Smooth muscle cell (in vitro differentiated cells): Measurements from ENCODE around the gene MUS81. TPM values are rescaled to one million over a fixed set of nuclear protein-coding genes. Genes with fewer than 3 reads are reported as not detected.

ENCODE experiments used
- DNase-seq: peaks from one replicate; lab custom pipeline; 2025; ENCODE audit not compliant: unreplicated experiment; lab: John Stamatoyannopoulos, UW
- H2AFZ ChIP-seq: fragments of 200-600 bp; sonication (generic); 2 replicates; pipeline ENCODE4 v1.6.0; 2016; ENCODE audit warnings: antibody characterized with exemption, low read depth, mild to moderate bottlenecking
- H3F3A ChIP-seq: fragments of 200-600 bp; sonication (generic); 2 replicates; pipeline ENCODE4 v1.6.0; 2017; ENCODE audit warnings: antibody characterized with exemption, low read depth
- H3K27ac ChIP-seq: fragments of 200-600 bp; sonication (generic); 2 replicates; pipeline ENCODE4 v1.5.1; 2016; ENCODE audit warnings: low read depth, mild to moderate bottlenecking
- H3K27me3 ChIP-seq: fragments of 200-600 bp; sonication (generic); 2 replicates; pipeline ENCODE4 v1.6.1; 2016; ENCODE audit warnings: low read depth, mild to moderate bottlenecking
- H3K36me3 ChIP-seq: fragments of 200-600 bp; sonication (generic); 2 replicates; pipeline ENCODE4 v1.5.1; 2016; ENCODE audit warnings: low read depth
- H3K4me1 ChIP-seq: fragments of 200-600 bp; sonication (generic); 2 replicates; pipeline ENCODE4 v1.5.1; 2016; ENCODE audit warnings: low read depth
- H3K4me2 ChIP-seq: fragments of 200-600 bp; sonication (generic); 2 replicates; pipeline ENCODE4 v1.6.0; 2016; ENCODE audit warnings: mild to moderate bottlenecking
- H3K4me3 ChIP-seq: fragments of 200-600 bp; sonication (generic); 2 replicates; pipeline ENCODE4 v1.5.1; 2016; ENCODE audit warnings: mild to moderate bottlenecking
- H3K79me2 ChIP-seq: fragments of 200-600 bp; sonication (generic); 2 replicates; pipeline ENCODE4 v1.6.0; 2016; ENCODE audit warnings: low read depth, mild to moderate bottlenecking
- H3K9ac ChIP-seq: fragments of 200-600 bp; sonication (generic); 2 replicates; pipeline ENCODE4 v1.6.0; 2016; ENCODE audit warnings: low read depth
- H3K9me3 ChIP-seq: fragments of 200-600 bp; sonication (generic); replicated peaks from 2 replicates; pipeline ENCODE4 v1.5.1; 2016; ENCODE audit warnings: low read depth
- H4K20me1 ChIP-seq: fragments of 200-600 bp; sonication (generic); 2 replicates; pipeline ENCODE4 v1.6.0; 2016; ENCODE audit warnings: low read depth
- WGBS: methylation state at CpG from one replicate; pipeline ENCODE4 v1.1.7; 2016; ENCODE audit warnings: low lambda C conversion rate; 5-methylcytosine and 5-hydroxymethylcytosine counted together
- polyA plus RNA-seq: library from polyadenylated mRNA; unstranded; fragments of >200 nt; fragmentation: Nextera tagmentation; extraction: Ambion mirVana; gene quantifications from 2 replicates; pipeline ENCODE4 v1.2.1, GENCODE V29; 2016
- total RNA-seq: library from RNA; depleted of rRNA; stranded (reverse); fragments of >200 nt; gene quantifications from 2 replicates; pipeline ENCODE4 v1.2.3, GENCODE V29; 2014
- TF ChIP-seq, protein P1 (sequence below): fragments of 200-600 bp; sonication (generic); IDR thresholded peaks from 2 replicates; pipeline ENCODE4 v1.5.1; 2017; ENCODE audit warnings: borderline replicate concordance, mild to moderate bottlenecking, antibody characterized with exemption; ENCODE audit not compliant: insufficient read depth, poor library complexity, severe bottlenecking

Gene MUS81
- total and polyA plus RNA-seq, 2 experiments from 2014 or later = 35.1 to 39.6 TPM

- H3K79me2 ChIP-seq = peaks cover 27% of the 10 kb centered on the region
- 88% methylated on average over 12 of the region's 12 CpGs for WGBS
- no peaks in the 10 kb centered on the region for H3K9me3 ChIP-seq
- peaks cover 46% of the 10 kb centered on the region for H4K20me1 ChIP-seq
- no peak overlapping the region for H3K4me2 ChIP-seq
- H3F3A ChIP-seq = peaks cover 58% of the 10 kb centered on the region
- H3K27ac ChIP-seq = no peak overlapping the region
- H3K4me1 ChIP-seq = peaks cover 8% of the 10 kb centered on the region
- no peak overlapping the region for H2AFZ ChIP-seq
- TF ChIP-seq, protein P1, sequence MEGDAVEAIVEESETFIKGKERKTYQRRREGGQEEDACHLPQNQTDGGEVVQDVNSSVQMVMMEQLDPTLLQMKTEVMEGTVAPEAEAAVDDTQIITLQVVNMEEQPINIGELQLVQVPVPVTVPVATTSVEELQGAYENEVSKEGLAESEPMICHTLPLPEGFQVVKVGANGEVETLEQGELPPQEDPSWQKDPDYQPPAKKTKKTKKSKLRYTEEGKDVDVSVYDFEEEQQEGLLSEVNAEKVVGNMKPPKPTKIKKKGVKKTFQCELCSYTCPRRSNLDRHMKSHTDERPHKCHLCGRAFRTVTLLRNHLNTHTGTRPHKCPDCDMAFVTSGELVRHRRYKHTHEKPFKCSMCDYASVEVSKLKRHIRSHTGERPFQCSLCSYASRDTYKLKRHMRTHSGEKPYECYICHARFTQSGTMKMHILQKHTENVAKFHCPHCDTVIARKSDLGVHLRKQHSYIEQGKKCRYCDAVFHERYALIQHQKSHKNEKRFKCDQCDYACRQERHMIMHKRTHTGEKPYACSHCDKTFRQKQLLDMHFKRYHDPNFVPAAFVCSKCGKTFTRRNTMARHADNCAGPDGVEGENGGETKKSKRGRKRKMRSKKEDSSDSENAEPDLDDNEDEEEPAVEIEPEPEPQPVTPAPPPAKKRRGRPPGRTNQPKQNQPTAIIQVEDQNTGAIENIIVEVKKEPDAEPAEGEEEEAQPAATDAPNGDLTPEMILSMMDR = no peak
- no peak overlapping the region for H3K9ac ChIP-seq
- no peaks in the 10 kb centered on the region for H3K36me3 ChIP-seq
- no peaks in the 10 kb centered on the region for H3K27me3 ChIP-seq
- DNase-seq = no peak
- H3K4me3 ChIP-seq = no peak overlapping the region
Observed at GRCh38 chr11:65863889-65864705, 3.9 kb downstream of the MUS81 start.

DNA sequence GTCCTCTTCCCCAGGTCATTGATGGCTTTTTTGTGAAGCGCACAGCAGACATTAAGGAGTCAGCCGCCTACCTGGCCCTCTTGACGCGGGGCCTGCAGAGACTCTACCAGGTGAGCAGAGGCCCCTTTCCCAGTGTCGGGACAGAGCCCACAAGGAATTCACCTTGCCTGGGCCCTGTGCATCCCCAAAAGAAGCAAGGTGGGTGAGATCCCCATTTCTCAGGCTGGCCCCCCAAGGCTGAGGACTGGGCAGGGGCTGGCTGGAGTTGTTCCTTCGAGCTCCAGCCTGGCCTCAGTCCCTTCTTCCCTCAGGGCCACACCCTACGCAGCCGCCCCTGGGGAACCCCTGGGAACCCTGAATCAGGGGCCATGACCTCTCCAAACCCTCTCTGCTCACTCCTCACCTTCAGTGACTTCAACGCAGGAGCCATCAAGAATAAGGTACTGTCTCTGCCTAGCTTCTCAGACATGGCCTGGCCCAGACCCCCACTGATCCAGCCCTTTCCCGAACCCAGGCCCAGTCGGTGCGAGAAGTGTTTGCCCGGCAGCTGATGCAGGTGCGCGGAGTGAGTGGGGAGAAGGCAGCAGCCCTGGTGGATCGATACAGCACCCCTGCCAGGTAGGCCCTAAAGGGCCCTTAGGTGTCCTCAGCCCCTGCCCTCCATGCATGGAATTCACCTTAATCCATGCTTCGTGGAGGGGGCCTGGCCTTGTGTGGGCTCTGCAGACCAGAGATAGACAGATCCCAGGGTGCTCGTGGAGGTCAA, 4.7 kb downstream of the MUS81 start:
- Histone ChIP-seq H3K4me2 (no peak overlapping the region), H3K4me1 (peaks cover 8% of the 10 kb centered on the region), H3K27me3 (no peaks in the 10 kb centered on the region), H4K20me1 (peaks cover 46% of the 10 kb centered on the region), H3K9me3 (no peaks in the 10 kb centered on the region), H3K4me3 (no peak overlapping the region), H2AFZ (no peak overlapping the region), H3K27ac (no peak overlapping the region), H3F3A (peaks cover 54% of the 10 kb centered on the region), H3K79me2 (peaks cover 27% of the 10 kb centered on the region), H3K9ac (no peak overlapping the region), H3K36me3 (no peaks in the 10 kb centered on the region)
- WGBS = 92% methylated on average over 18 of the region's 18 CpGs
- no peak for DNase-seq
- TF ChIP-seq, protein P1 = no peak

GRCh38 chr11:65865550-65866172, 5.4 kb downstream of the MUS81 start:
- H3K27me3 ChIP-seq = no peaks in the 10 kb centered on the region
- no peak overlapping the region for H3K4me2 ChIP-seq
- peaks cover 27% of the 10 kb centered on the region for H3K79me2 ChIP-seq
- no peak overlapping the region for H3K4me3 ChIP-seq
- H3K36me3 ChIP-seq = no peaks in the 10 kb centered on the region
- H3K4me1 ChIP-seq = peaks cover 8% of the 10 kb centered on the region
- H2AFZ ChIP-seq = no peak overlapping the region
- TF ChIP-seq, protein P1 = no peak
- no peak overlapping the region for H3K9ac ChIP-seq
- no peak for DNase-seq
- no peaks in the 10 kb centered on the region for H3K9me3 ChIP-seq
- H3K27ac ChIP-seq = no peak overlapping the region
- H3F3A ChIP-seq = peaks cover 51% of the 10 kb centered on the region
- 94% methylated on average over 9 of the region's 9 CpGs for WGBS
- H4K20me1 ChIP-seq = peaks cover 46% of the 10 kb centered on the region
